Measurements from ENCODE around the gene ASMT. TPM values are rescaled to one million over a fixed set of nuclear protein-coding genes. Genes with fewer than 3 reads are reported as not detected.
"Not testable (repeated sequence)": the region's sequence is repeated elsewhere in the genome, so short reads cannot be mapped to it uniquely, and the experiment has no call there.

ASMT gene
- total RNA-seq = 1 to 10 TPM in 1 of 6 donors, not detected in 5; 2.2 TPM

- no peak for TF ChIP-seq CTCF (IDR thresholded peaks at IDR 0.05)
- TF ChIP-seq POLR2AphosphoS5 (IDR thresholded peaks at IDR 0.05) = no peak
- no peak for TF ChIP-seq EP300 (IDR thresholded peaks at IDR 0.05)
- TF ChIP-seq POLR2A (IDR thresholded peaks at IDR 0.05) = no peak
- Histone ChIP-seq H3K4me3 (no peak within 1 kb of the TSS), H3K9me3 (no peaks in the 10 kb centered on the region), H3K36me3 (no peaks in the 10 kb centered on the region), H3K4me1 (no peaks in the 10 kb centered on the region), H3K27me3 (no peaks in the 10 kb centered on the region), H3K27ac (no peak within 1 kb of the TSS)
- DNase-seq (no peak), ATAC-seq (ENCODE audit: low FRiP score in 2 of 2) (no peak)
- whole genome bisulfite sequencing, 2 donors = 75 to 86% methylated on average over 17 of the region's 17 CpGs
Measured at GRCh38 chrX:1614927-1615326, at the start of gene ASMT. ASMT (plus strand) TSS chrX:1615059; CDS start chrX:1615200, 141 bp downstream.

- not testable (repeated sequence) for H3K9me3 ChIP-seq; H3K4me3 ChIP-seq; ATAC-seq (ENCODE audit: low FRiP score in 2 of 2); H3K27me3 ChIP-seq; DNase-seq; H3K27ac ChIP-seq; H3K4me1 ChIP-seq; H3K36me3 ChIP-seq
- WGBS, 2 donors = 90 to 93% methylated on average over 19 of the region's 19 CpGs
Measured at GRCh38 chrX:1574181-1574580, 40.7 kb upstream of the ASMT start.

- Histone ChIP-seq H3K4me1 (no peaks in the 10 kb centered on the region), H3K27me3 (no peaks in the 10 kb centered on the region), H3K4me3 (no peak overlapping the region), H3K36me3 (no peaks in the 10 kb centered on the region), H3K27ac (no peak overlapping the region), H3K9me3 (no peaks in the 10 kb centered on the region)
- WGBS, 2 donors = 47 to 51% methylated on average over 6 of the region's 6 CpGs
- ATAC-seq (ENCODE audit: low FRiP score in 2 of 2) = no peak
- DNase-seq = no peak
- no peak for TF ChIP-seq POLR2AphosphoS5 (IDR thresholded peaks at IDR 0.05)
- TF ChIP-seq EP300 (IDR thresholded peaks at IDR 0.05) = no peak
- TF ChIP-seq CTCF (IDR thresholded peaks at IDR 0.05) = no peak
- no peak for TF ChIP-seq POLR2A (IDR thresholded peaks at IDR 0.05)
Measured at GRCh38 chrX:1576201-1576992, 38.5 kb upstream of the ASMT start.

GRCh38 chrX:1577845-1578244 lies 37.0 kb upstream of the ASMT start:
- TF ChIP-seq POLR2A (IDR thresholded peaks at IDR 0.05) = no peak
- no peak for TF ChIP-seq POLR2AphosphoS5 (IDR thresholded peaks at IDR 0.05)
- no peak for TF ChIP-seq EP300 (IDR thresholded peaks at IDR 0.05)
- no peak for TF ChIP-seq CTCF (IDR thresholded peaks at IDR 0.05)
- Histone ChIP-seq H3K9me3 (no peaks in the 10 kb centered on the region), H3K27ac (no peak overlapping the region), H3K4me1 (no peaks in the 10 kb centered on the region), H3K36me3 (no peaks in the 10 kb centered on the region), H3K4me3 (no peak overlapping the region), H3K27me3 (no peaks in the 10 kb centered on the region)
- 64 to 74% methylated on average over 2 of the region's 2 CpGs for WGBS, 2 donors
- ATAC-seq (ENCODE audit: low FRiP score in 2 of 2) (no peak), DNase-seq (no peak)

GRCh38 chrX:1578511-1579173 lies 36.2 kb upstream of the ASMT start:
- no peaks in the 10 kb centered on the region for H3K4me1 ChIP-seq
- WGBS, 2 donors = 65 to 70% methylated on average over 6 of the region's 6 CpGs
- H3K27ac ChIP-seq = no peak overlapping the region
- H3K27me3 ChIP-seq = no peaks in the 10 kb centered on the region
- H3K36me3 ChIP-seq = no peaks in the 10 kb centered on the region
- no peak overlapping the region for H3K4me3 ChIP-seq
- no peak for TF ChIP-seq POLR2A (IDR thresholded peaks at IDR 0.05)
- TF ChIP-seq EP300 (IDR thresholded peaks at IDR 0.05) = no peak
- TF ChIP-seq POLR2AphosphoS5 (IDR thresholded peaks at IDR 0.05) = no peak
- no peak for TF ChIP-seq CTCF (IDR thresholded peaks at IDR 0.05)
- no peak for DNase-seq
- H3K9me3 ChIP-seq = no peaks in the 10 kb centered on the region
- ATAC-seq (ENCODE audit: low FRiP score in 2 of 2) = no peak
